GM19099 (cell line): ENCODE data around the gene MAJIN.

Source experiments
- POLR2A ChIP-seq: IDR thresholded peaks from 3 replicates; pipeline ENCODE4 v1.6.1; 2011; ENCODE audit warnings: low read depth; ENCODE audit not compliant: insufficient read length; ENCODE audit errors: extremely low read depth

The MAJIN gene

GRCh38 chr11:64894812-64895452 lies 77.0 kb downstream of the MAJIN start:
- TF ChIP-seq POLR2A, result no peak

- TF ChIP-seq POLR2A, result no peak
These were observed 77.7 kb downstream of the MAJIN start for GRCh38 chr11:64894070-64894811.

GRCh38 chr11:64893194-64894069 lies 78.5 kb downstream of the MAJIN start:
- TF ChIP-seq POLR2A, result no peak

- no peak for TF ChIP-seq POLR2A
These were observed 79.1 kb downstream of the MAJIN start for GRCh38 chr11:64892838-64893193.

GRCh38 chr11:64892411-64892831 lies 79.5 kb downstream of the MAJIN start:
- TF ChIP-seq POLR2A, result no peak

- TF ChIP-seq POLR2A, result no peak
These were observed 80.0 kb downstream of the MAJIN start for GRCh38 chr11:64891880-64892279.

GRCh38 chr11:64891215-64891848 lies 80.6 kb downstream of the MAJIN start:
- TF ChIP-seq POLR2A, result no peak

GRCh38 chr11:64890522-64890939 lies 81.4 kb downstream of the MAJIN start:
- TF ChIP-seq POLR2A, result no peak

- no peak for TF ChIP-seq POLR2A
These were observed 83.0 kb downstream of the MAJIN start for GRCh38 chr11:64888729-64889511.

- no peak for TF ChIP-seq POLR2A
These were observed 83.5 kb downstream of the MAJIN start for GRCh38 chr11:64888406-64888728.
